ENCODE results near the gene ATM.
"Not testable (repeated sequence)": the region's sequence is repeated elsewhere in the genome, so short reads cannot be mapped to it uniquely, and the experiment has no call there.

DNA sequence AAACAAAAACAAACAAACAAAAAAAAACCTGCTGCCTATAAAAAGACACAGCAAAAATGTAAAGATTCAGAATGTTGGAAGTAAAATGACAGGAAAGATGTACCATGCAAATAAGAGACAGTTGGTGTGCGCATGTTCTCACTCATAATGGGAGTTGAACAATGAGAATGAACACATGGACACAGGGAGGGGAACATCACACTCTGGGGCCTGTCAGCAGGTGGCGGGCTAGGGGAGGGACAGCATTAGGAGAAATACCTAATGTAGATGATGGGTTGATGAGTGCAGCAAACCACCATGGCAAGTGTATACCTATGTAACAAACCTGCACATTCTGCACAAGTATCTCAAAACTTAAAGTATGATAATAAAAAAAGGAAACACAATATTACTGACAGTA lies 194.7 kb downstream of the ATM start:
- TF ChIP-seq, protein P1, sequence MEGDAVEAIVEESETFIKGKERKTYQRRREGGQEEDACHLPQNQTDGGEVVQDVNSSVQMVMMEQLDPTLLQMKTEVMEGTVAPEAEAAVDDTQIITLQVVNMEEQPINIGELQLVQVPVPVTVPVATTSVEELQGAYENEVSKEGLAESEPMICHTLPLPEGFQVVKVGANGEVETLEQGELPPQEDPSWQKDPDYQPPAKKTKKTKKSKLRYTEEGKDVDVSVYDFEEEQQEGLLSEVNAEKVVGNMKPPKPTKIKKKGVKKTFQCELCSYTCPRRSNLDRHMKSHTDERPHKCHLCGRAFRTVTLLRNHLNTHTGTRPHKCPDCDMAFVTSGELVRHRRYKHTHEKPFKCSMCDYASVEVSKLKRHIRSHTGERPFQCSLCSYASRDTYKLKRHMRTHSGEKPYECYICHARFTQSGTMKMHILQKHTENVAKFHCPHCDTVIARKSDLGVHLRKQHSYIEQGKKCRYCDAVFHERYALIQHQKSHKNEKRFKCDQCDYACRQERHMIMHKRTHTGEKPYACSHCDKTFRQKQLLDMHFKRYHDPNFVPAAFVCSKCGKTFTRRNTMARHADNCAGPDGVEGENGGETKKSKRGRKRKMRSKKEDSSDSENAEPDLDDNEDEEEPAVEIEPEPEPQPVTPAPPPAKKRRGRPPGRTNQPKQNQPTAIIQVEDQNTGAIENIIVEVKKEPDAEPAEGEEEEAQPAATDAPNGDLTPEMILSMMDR (IDR thresholded peaks at IDR 0.05): peak in 5 of 7 experiments; percentile 7 to 48 (median 24)
- TF ChIP-seq POLR2A (IDR thresholded peaks at IDR 0.05): not testable (repeated sequence)

Data from body of pancreas (tissue), 4 donors.